Measurements from ENCODE around the gene ENKD1. TPM values are rescaled to one million over a fixed set of nuclear protein-coding genes. Genes with fewer than 3 reads are reported as not detected.

Gene ENKD1
- total RNA-seq, 2 experiments from 2014 or later: 15.0 to 17.0 TPM

DNA sequence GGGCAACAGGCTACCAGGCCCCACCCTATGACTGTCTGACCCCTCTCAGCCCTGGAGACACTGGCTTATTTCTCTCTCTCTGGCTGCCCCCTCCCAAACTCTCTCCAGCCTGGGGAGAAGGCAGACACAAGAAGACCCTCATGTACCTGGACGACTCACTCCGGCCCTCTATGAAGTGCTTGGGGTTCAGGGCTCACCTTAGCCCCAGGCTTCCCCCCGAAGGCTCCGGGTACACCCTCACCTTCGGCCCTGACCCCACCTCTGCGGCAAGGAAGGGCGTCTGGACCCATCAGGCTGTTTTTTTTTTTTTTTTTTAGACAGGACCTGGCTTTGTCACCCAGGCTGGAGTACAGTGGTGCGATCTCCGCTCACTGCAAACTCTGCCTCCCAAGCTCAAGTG lies 22.5 kb downstream of the ENKD1 start:
- CTCF ChIA-PET: interaction anchor here (0.7 to 10.7 kb wide), 14 partner anchors 13 to 130 kb away, joined by 3 to 126 read pairs (median 12); partner anchors contain the start of genes ACD and CTCF

GRCh38 chr16:67641779-67642708 lies 24.5 kb downstream of the ENKD1 start:
- CTCF ChIA-PET: interaction anchor here (0.7 to 10.7 kb wide), 3 partner anchors 80 to 120 kb away, joined by 3 to 126 read pairs (median 50); no protein-coding TSS in a partner anchor

More for the DNA sequence above, 22.5 kb downstream of the ENKD1 start:
- POLR2A ChIA-PET: interaction anchor here (0.6 to 2.6 kb wide), 5 partner anchors 50 to 123 kb away, joined by 3 to 17 read pairs (median 12); partner anchors contain the start of gene CTCF

GRCh38 chr16:67637625-67638024 lies 28.9 kb downstream of the ENKD1 start:
- POLR2A ChIA-PET: no interaction called here
- CTCF ChIA-PET: interaction anchor here (1.0 to 2.2 kb wide), 2 partner anchors 75 to 116 kb away, joined by 3 to 6 read pairs; partner anchors contain the start of gene CTCF

More at GRCh38 chr16:67641779-67642708, 24.5 kb downstream of the ENKD1 start:
- POLR2A ChIA-PET: no interaction called here

- POLR2A ChIA-PET: no interaction called here
- CTCF ChIA-PET: interaction anchor here (2.2 kb wide), 1 partner anchor 115 kb away, joined by 6 read pairs; no protein-coding TSS in a partner anchor
Measured at GRCh38 chr16:67636713-67637112, 29.8 kb downstream of the ENKD1 start.

GRCh38 chr16:67632415-67633172 lies 34.0 kb downstream of the ENKD1 start:
- CTCF ChIA-PET: interaction anchor here (1.8 kb wide), 1 partner anchor 112 kb away, joined by 8 read pairs; no protein-coding TSS in a partner anchor
- POLR2A ChIA-PET: no interaction called here

DNA sequence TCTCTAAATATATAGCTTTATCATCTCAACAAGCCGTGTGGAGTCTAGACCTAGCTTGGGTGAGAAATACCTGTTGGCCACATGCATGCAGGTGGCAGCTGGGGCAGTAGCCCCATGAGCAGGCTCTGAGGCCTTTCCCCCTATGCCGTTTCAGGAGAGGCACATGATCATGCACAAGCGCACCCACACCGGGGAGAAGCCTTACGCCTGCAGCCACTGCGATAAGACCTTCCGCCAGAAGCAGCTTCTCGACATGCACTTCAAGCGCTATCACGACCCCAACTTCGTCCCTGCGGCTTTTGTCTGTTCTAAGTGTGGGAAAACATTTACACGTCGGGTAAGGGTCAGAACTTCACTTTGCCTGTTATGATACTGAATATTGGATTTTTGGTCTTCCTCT lies 38.3 kb downstream of the ENKD1 start:
- CTCF ChIA-PET: no interaction called here
- POLR2A ChIA-PET: interaction anchor here (0.6 kb wide), 1 partner anchor 46 kb away, joined by 3 read pairs; no protein-coding TSS in a partner anchor

DNA sequence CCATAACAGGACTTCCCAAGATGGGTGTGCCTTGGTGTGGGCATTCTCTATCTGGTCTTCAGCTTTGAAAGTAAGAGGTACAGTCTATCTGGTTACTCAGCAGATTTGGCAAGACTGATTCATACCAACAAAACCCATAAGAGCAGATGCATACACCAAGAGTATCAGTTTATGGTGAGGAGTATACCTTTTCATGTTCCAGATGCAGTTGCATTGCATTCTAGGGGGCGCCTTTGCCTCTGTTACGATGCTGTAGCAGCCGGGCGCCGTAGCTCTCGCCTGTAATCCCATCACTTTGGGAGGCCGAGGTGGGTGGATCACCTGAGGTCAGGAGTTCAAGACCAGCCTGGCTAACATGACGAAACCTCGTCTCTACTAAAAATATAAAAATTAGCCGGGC lies 52.7 kb downstream of the ENKD1 start:
- CTCF ChIA-PET: interaction anchor here (1.5 kb wide), 2 partner anchors 9 to 67 kb away, joined by 4 to 5 read pairs; no protein-coding TSS in a partner anchor
- POLR2A ChIA-PET: interaction anchor here (0.6 kb wide), 1 partner anchor 82 kb away, joined by 3 read pairs; no protein-coding TSS in a partner anchor

Other genes with a start within 250 kb of the ENKD1 start
- gene HSD11B2, start 235.6 kb downstream of the ENKD1 start, total RNA-seq: 1 to 10 TPM; 1.3 to 1.9 TPM
- 10 to 100 TPM; 42.2 to 45.0 TPM for gene ATP6V0D1, start 185.6 kb downstream of the ENKD1 start, total RNA-seq
- gene AGRP, start 183.2 kb downstream of the ENKD1 start, total RNA-seq: under 1 TPM in 1 of 2 experiments, not detected in 1; 0.25 TPM
- 10 to 100 TPM; 23.4 to 30.9 TPM for gene RIPOR1, start 137.9 kb downstream of the ENKD1 start, total RNA-seq
- 10 to 100 TPM; 54.2 to 55.1 TPM for gene CTCF, start 104.2 kb downstream of the ENKD1 start, total RNA-seq
- gene CARMIL2, start 21.6 kb downstream of the ENKD1 start, total RNA-seq: 100 to 1,000 TPM; 124 to 130 TPM
- 10 to 100 TPM; 75.8 to 78.5 TPM for gene ACD, start 6.5 kb downstream of the ENKD1 start, total RNA-seq
- 10 to 100 TPM; 17.4 to 18.3 TPM for gene PARD6A, start 5.8 kb downstream of the ENKD1 start, total RNA-seq
- 1 to 10 TPM; 1.7 to 2.0 TPM for gene C16orf86, start 64 bp upstream of the ENKD1 start, total RNA-seq
- gene GFOD2, start 52.6 kb upstream of the ENKD1 start, total RNA-seq: 10 to 100 TPM; 19.1 to 22.9 TPM
- 10 to 100 TPM; 18.0 to 18.7 TPM for gene RANBP10, start 139.8 kb upstream of the ENKD1 start, total RNA-seq
- 1 to 10 TPM in 1 of 2 experiments, under 1 TPM in 1; 0.84 to 1.7 TPM for gene TSNAXIP1, start 140.1 kb upstream of the ENKD1 start, total RNA-seq
- 10 to 100 TPM; 53.4 to 53.9 TPM for gene THAP11, start 175.6 kb upstream of the ENKD1 start, total RNA-seq
- gene NUTF2, start 180.2 kb upstream of the ENKD1 start, total RNA-seq: 100 to 1,000 TPM; 176 to 179 TPM
- gene CENPT, start 180.9 kb upstream of the ENKD1 start, total RNA-seq: 10 to 100 TPM; 49.3 to 50.7 TPM
- 100 to 1,000 TPM; 102 to 104 TPM for gene EDC4, start 206.3 kb upstream of the ENKD1 start, total RNA-seq
- 1 to 10 TPM in 1 of 2 experiments, under 1 TPM in 1; 0.59 to 1.1 TPM for gene NRN1L, start 218.1 kb upstream of the ENKD1 start, total RNA-seq
- gene PSKH1, start 226.5 kb upstream of the ENKD1 start, total RNA-seq: 10 to 100 TPM; 13.4 to 14.7 TPM